COLO829 (cell line): Measurements from ENCODE around the gene MGMT.

Source experiments
- DNase-seq: peaks from one replicate; pipeline ENCODE4 v3.0.0; 2012; ENCODE audit warnings: low spot score

MGMT gene

GRCh38 chr10:129740532-129741279, 273.7 kb downstream of the MGMT start:
- no peak for DNase-seq

- DNase-seq, result no peak
Measured at GRCh38 chr10:129741280-129741977, 274.4 kb downstream of the MGMT start.

GRCh38 chr10:129741978-129742741, 275.1 kb downstream of the MGMT start:
- DNase-seq, result no peak

- DNase-seq, result no peak
Measured at GRCh38 chr10:129742742-129743550, 275.9 kb downstream of the MGMT start.

- no peak for DNase-seq
Measured at GRCh38 chr10:129743738-129744133, 276.7 kb downstream of the MGMT start.

- DNase-seq, result no peak
Measured at GRCh38 chr10:129744134-129745111, 277.4 kb downstream of the MGMT start.

- DNase-seq, result no peak
Measured at GRCh38 chr10:129745186-129745750, 278.2 kb downstream of the MGMT start.

GRCh38 chr10:129754211-129755050, 287.4 kb downstream of the MGMT start:
- DNase-seq, result no peak

- no peak for DNase-seq
Measured at GRCh38 chr10:129755158-129755591, 288.1 kb downstream of the MGMT start.

GRCh38 chr10:129755621-129756020, 288.6 kb downstream of the MGMT start:
- DNase-seq, result no peak

- DNase-seq, result no peak
Measured at GRCh38 chr10:129756912-129757901, 290.2 kb downstream of the MGMT start.

GRCh38 chr10:129758207-129759021, 291.4 kb downstream of the MGMT start:
- DNase-seq, result no peak

GRCh38 chr10:129759214-129760002, 292.4 kb downstream of the MGMT start:
- no peak for DNase-seq

GRCh38 chr10:129760003-129760315, 292.9 kb downstream of the MGMT start:
- no peak for DNase-seq

GRCh38 chr10:129760416-129760815, 293.4 kb downstream of the MGMT start:
- DNase-seq, result no peak

GRCh38 chr10:129761197-129761972, 294.3 kb downstream of the MGMT start:
- DNase-seq, result no peak
